Endometrial microvascular endothelial cells (primary cell): ENCODE results near the gene CCDC9. TPM values are rescaled to one million over a fixed set of nuclear protein-coding genes. Genes with fewer than 3 reads are reported as not detected.
"Not testable (repeated sequence)": the region's sequence is repeated elsewhere in the genome, so short reads cannot be mapped to it uniquely, and the experiment has no call there.

ENCODE experiments used
- in situ Hi-C: cut with HindIII; loops from 2 replicates; pipeline ENCODE4 v1.10.0; 2017; ENCODE audit warnings: low sequenced_read_pairs, low pct_unique_long_range_greater_than_20kb; ENCODE audit errors: inconsistent ontology term
- total RNA-seq: library from RNA; depleted of rRNA; stranded (reverse); fragments of >200 nt; gene quantifications from one replicate; pipeline ENCODE4 v1.2.3, GENCODE V29; 2015; ENCODE audit errors: inconsistent ontology term

Gene CCDC9
- total RNA-seq, 1 donor from 2014 or later = 8.2 TPM

DNA sequence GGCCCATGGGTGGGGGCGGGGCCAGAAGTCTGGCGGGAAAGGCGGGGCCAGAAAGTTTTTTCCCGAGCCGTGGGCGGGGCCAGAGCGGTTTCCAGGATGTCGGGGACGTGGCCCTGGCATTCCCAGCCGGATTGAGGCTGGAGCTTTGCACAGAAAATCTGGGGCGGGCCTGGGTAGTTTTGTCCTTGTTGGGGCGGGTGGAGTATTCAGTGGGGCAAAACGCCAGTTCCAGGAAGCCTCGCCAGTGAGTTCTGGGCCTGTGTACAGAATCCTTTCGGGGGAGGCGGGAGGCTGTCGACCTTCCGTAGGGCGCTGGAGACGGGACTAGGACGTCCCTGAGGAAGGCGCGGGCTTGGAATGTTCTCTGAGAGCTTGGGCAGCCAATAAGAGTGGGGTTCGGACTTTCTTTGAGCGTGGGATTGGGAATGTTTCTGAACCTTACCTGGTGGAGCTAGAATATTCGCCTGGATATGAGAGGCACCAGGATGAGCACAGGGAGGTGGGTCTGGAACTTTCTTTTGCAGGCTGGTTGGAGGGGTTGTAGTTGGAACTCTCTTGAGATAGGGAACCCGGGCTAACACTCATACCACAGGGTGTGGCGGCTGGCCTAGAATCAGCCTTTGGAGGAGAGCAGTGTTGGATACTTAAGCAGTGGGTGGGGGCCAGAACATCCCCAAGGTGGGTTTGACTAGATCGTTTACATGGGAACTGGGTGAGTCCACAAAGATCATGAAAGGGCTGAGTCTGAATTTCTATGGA, 1.3 kb downstream of the CCDC9 start:
- in situ Hi-C loops = no loop called here

DNA sequence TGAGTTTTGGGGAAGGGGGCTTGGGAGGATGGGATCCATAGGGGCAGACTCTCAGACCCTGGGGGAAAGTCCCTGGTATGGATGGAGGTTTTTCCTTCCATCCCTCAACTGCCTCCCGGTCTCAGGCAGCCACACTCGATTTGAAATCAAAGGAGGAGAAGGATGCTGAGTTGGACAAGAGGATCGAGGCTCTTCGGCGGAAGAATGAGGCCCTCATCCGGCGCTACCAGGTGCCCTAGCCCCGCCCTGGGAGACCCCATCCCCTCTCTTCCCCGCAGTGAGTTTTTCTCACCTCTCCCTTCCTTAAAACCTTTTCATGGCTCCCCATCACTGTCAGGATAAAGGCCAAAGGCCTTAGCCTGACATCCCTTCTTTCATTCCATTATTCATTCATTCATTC, 2.1 kb downstream of the CCDC9 start:
- in situ Hi-C loops = no loop called here

DNA sequence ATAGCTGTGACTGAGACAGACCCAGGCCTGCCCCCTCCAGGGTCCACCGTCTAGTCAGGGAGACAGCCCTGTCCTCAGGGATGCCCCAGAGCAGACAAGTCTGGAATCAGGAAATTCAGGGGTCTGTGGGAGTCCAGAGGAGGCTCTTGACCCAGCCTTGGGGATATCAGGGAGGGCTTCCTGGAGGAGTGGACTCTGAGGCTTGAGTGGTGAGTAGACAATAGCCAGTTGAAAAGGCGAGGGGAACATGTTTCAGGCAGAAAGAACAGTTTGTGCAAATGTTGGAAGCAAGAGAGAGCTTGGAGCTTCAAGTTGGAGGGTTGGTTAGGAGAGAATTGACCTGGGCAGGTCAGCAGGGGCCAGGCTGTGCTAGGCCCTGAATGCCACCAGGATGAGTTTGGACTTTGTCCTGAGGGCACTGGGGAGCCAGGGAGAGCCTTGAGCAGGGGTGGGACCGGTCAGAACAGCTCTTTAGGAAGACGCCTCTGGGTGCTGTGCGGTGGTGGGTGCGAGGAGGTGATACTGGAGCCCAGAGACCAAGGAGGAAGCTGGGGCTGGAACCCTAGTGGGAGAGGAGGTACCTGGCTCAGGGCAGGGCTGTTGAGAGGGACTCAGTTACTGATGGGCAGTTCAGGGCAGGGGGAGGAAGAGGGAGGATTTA, 2.7 kb downstream of the CCDC9 start:
- in situ Hi-C loops = no loop called here

DNA sequence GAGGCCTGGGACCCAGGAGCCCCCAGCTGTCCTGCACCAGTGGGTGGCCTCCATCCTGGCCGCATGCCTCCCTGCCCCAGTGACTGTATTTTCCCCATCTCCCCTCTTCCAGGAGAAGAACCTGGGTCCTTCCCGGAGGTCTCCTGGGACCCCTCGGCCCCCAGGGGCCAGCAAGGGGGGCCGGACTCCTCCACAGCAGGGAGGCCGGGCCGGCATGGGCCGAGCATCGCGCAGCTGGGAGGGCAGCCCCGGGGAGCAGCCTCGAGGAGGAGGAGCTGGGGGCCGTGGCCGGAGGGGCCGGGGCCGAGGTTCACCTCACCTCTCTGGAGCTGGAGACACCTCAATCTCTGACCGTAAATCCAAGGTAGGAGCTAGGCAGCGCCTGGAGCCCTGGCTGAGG, 4.2 kb downstream of the CCDC9 start:
- in situ Hi-C loops = no loop called here

DNA sequence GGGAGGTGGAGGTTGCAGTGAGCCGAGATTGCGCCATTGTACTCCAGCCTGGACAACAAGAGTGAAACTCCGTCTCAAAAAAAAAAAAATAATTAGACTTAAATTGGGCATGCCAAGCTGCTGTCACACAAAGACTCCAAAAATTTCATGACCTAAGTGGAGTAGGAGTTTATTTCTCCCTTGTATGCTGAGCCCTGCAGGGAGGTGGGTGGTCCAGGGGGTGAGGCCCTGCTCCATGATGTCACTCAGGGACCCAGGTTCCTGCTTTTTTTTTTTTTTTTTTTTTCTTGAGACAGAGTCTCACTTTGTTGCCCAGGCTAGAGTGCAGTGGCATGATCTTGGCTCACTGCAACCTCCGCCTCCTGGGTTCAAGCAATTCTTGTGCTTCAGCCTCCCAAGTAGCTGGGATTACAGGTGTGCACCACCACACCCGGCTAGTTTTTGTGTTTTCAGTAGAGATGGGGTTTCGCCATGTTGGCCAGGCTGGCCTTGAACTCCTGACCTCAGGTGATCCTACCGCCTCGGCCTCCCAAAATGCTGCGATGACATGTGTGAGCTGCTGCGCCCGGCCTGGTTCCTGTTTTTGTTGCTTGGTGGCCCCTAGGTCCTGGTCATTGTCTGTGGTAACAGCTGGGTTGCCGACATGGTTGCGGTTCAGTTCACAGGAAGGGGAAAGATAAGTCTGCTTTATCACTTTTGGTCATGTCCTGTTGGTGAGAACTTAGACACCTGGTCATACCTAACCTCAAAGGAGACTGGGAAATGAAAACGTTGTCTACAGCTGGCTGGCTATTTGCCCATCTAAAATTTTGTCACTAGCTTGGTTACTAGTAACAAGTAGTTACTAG, 5.8 kb downstream of the CCDC9 start:
- in situ Hi-C loops = not testable (repeated sequence)

DNA sequence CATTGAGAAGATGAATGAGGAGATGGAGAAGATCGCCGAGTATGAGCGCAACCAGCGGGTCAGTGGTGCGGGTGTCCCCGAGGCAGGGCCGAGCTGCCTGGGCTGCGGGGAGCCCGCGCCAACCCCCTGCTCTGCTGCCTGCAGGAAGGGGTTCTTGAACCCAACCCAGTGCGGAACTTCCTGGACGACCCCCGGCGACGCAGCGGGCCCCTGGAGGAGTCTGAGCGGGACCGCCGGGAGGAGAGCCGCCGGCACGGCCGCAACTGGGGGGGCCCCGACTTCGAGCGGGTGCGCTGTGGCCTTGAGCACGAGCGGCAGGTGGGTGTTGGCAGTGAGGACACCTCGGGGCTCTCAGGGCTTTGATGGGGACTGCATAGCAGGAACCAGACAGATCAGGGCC, 8.3 kb downstream of the CCDC9 start:
- in situ Hi-C loops = no loop called here

DNA sequence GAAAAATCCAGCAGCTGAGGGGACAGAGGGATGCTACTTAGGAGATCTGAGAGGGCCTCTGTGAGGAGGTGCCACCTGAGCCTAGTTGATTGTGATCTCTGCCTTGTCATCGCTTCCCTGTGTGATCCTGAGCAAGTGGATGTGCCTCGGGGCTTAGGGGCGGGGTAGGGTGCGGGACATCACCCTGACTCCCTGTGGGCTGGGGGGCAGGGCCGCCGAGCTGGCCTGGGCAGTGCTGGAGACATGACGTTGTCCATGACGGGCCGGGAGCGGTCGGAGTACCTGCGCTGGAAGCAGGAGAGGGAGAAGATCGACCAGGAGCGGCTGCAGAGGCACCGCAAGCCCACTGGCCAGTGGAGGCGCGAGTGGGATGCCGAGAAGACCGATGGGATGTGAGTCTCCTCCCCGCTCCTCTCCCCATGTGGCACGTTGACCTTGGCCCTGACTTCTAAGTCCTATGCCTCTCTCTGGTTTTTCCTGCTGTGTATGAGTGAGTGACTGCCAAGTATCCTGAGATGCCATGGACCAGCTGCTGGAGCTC, 10.1 kb downstream of the CCDC9 start:
- in situ Hi-C loops = no loop called here

DNA sequence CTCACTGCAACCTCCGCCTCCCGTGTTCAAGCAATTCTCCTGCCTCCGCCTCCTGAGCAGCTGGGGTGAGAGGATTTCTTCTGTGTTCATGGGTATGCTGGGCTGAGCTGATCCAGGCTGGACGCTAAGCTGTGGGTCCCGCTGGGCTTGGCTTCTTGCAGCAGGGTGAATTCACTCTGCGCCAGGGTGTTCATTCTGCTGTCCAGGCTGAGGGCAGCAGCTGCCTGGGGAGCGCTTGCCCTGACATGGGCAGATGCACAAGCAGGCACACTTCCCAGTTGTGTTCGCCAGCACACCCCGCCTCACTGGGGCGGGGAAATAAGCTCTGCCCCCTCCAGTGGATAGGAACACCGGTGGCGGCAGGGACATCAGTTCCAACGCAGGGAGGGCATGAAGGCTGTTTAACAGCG, 11.0 kb downstream of the CCDC9 start:
- in situ Hi-C loops = no loop called here

DNA sequence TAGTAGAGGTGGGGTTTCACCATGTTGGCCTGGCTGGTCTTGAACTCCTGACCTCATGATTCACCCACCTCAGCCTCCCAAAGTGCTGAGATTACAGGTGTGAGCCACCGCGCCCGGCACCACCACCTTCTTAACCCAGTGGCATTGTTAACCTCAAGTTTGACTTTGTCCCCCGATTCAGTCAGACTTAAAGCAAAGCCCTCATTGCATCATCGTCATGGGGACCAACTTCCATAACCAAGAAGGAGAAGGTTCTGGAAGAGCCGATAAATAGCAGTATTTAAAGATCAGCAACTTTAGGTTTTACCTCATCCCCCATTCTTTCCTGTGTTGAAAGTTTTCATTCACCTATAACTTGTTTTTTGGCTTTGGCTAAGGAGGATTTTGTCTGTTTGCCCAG, 11.7 kb downstream of the CCDC9 start:
- in situ Hi-C loops = no loop called here

DNA sequence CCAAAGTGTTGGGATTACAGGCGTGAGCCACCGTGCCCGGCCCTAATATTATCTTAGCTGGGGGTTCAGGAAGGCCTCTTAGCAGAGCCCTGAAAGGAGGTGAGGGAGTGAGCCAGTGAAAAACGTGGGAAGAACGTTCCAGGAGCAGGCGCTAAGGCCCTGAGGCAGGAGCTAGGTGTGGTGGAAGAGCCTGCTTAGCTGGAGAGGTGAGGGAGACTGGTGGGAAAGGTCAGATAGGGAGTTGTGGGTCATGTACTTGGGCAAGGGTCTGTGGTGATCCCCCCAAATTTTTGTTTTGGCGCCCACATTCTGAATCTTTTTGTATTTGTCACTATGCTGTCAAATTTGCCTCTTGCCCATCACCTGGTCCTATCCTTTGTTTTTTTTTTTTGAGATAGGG, 13.3 kb downstream of the CCDC9 start:
- in situ Hi-C loops = no loop called here

DNA sequence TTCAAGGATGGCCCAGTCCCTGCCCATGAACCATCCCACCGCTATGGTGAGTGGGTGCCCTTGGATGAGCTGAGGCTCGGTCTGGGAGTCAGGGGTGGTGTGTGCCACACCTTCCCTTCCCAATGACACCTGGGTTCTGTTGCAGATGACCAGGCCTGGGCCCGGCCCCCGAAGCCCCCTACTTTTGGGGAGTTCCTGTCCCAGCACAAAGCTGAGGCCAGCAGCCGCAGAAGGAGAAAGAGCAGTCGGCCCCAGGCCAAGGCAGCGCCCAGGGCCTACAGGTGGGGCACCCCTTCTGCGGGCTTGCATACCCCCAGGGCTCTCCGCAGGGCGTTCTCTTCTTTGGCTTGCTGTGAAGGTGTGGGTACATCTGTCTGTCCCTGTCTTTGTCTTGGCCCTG, 14.1 kb downstream of the CCDC9 start:
- in situ Hi-C loops = no loop called here

DNA sequence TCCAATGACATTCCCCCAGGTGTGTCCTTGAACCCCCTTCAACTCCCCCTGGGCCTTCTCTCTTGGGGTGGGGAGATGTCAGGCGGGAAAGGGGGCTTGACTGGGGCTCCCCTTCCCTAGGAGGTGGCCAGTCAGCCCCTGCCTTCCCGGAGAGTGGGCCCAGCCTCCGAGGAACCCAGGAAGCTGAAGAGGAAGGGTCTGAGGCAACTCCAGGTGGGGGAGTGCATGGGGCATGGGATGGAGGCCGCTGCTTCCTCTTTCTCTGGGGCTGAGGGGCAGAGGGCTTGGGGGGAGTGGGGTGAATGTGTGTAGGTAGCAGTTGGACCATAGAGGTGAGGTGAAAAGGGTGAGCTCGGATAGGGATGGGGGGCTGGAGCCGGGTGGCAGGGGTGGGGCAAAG, 15.6 kb downstream of the CCDC9 start:
- in situ Hi-C loops = no loop called here

DNA sequence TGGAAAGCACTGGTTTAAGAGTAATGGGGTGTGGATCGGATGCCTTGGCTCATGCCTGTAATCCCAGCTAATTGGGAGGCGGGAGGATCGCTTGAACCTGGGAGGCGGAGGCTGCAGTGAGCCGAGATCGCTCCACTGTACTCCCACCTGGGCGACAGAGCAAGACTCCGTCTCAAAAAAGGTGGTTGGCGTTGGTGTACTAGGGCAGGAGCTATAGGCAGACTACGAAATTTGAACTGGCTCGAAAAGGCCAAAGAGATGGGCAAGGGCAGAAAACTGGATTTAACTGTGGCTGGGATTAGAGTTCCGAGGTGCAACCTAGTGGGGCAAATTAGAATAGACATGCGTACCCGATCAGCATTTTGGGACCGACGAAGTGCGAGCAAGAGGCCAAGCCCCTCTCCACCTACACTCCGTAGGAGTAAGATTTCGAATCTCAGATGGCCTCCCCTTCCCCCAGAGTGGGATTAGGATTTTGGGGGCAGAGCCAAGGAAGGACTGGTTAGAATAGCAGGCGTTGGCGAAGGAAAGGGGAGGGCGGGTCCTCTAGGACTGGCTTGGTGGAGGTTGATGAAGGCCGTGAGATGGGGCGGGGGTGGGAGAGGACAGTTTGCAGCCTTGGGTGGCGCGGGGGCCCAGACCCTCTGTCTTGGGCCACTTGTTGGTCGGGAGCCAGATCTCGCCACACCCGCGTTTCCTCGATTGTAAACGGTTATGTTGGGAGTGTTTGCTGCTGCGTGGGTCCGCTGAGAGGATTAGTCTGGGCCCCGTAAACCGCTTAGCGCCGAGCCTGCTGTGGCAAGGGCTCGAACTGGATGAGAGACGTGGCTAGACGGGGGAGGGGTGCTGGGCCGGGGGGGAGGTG, 16.4 kb downstream of the CCDC9 start:
- in situ Hi-C loops = no loop called here

DNA sequence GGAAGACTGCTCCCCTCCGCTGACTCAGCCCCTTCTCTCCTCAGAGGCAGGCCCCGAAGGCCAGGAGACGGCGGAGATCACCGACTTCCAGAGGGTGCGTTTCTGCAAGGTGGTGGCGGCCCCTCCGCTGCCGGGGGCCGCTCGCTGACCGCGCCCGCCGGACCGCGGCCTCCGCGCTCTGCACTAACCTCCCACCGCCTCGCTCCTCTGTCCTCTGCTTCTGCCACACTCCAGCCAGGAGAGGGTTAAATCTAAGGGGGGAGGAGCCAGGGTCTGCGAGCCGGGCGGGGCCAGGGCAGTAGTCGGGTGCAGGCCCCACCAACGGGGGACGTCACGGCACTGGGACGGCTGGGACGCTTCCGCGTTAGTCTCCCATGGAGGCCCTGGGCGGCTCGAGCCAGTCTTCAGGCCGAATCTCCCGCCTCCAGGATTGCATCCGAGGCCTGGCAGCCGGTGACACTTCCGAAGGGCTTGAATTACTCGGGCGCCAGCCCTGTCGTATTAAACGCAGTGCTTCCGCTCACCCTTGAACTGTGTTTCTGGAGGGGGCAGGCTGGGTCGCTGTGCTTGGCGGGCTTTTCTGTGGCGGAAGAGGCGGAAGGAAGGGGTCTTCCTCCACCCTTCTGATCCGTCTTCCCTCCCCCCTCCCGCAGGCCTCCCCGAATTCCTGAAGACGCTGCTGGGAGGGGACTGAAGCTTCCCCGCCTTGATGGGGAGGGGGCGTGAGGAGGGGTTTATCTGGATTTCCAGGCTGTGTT, 17.2 kb downstream of the CCDC9 start:
- in situ Hi-C loops = no loop called here

DNA sequence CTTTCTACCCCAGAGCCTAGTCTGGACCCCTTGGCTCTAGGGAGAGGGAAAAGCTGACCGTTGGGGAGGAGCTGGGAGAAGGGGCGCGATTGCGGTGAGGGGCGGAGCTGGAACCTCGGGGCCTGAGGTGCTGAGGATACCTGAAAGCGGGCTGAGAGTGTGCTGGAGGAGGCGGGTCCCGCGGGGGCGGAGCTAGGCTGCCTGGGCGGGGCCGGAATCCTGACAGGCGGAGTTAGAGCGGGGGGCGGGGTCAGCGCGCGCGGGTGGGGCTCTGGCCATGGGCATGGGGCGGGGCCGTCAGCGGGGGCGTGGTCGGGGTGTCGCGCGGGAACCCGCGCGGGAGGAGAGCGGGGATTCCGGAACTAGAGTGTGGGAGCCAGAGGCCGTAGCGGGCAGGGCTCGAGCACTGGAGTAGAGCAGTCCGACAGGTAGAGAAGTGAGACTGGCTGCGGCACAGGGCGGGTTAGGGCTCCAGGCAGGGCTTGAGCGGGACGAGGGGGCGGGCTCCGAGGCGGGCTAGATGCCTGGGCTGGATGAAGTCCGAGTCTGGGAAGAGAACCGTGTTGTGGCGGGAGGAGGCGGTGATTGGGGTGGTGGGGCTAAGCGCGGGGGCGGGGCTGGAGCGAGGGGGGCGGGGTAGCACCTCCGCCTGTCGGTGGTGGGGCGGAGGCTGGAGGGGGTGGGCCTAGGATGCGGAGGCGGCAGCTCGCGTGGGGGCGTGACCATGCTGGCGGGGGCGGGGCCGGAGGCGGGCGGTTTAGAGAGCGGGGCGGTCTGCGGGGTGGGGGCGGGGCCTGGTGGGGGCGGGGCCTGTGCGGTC, 18.0 kb downstream of the CCDC9 start, which contains the start of gene INAFM1:
INAFM1 (plus strand) TSS at position 815 of the 820 bp plus-strand sequence. CDS start 35 bp downstream, outside the sequence.
- in situ Hi-C loops = no loop called here

DNA sequence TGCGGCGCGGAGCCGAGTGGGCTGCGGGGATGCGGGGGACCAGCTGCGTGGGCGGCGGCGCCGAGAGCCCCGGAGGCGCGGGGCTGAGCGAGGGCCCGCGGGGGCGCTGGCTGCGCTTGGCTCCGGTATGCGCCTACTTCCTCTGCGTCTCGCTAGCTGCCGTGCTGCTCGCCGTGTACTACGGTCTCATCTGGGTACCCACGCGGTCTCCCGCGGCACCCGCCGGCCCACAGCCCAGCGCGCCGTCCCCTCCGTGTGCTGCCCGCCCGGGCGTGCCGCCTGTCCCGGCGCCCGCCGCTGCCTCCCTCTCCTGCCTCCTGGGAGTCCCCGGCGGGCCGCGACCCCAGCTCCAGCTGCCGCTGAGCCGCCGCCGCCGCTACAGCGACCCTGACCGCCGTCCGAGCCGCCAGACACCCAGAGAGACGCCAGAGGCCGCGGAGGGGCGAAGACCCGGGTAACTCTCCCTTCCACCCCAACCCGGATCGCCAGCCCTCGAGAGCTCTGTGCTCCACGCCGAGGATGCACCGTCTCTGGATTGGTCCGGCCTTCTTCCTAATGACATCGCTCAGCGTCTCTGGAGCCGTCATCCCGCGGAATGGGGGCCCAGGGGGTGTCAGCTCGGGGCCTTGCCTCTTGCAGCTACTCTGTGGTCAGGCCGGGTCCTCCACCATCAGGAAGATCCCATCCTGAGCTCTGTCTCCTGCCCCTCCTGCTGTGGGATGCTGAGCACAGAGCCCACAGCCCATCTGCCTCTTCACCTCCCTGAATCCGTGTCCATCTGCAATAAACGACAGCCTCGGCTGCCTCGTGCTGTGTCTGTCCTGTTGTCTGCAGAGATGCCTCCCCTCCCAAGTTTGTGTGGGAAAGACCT, 18.8 kb downstream of the CCDC9 start:
- in situ Hi-C loops = no loop called here
